HepG2 (cell line): ENCODE data around the gene SDC3. TPM values are rescaled to one million over a fixed set of nuclear protein-coding genes. Genes with fewer than 3 reads are reported as not detected.

Experiments used
- DZIP1 ChIP-seq: sonication (generic); formaldehyde crosslinking; IDR thresholded peaks from 2 replicates; pipeline ENCODE4 v1.5.0; 2020; ENCODE audit warnings: mild to moderate bottlenecking, missing genetic modification reagents
- GABPA ChIP-seq, 2 experiments: IDR thresholded peaks; 2 replicates each; pipeline ENCODE4 v1.6.1; 2011 to 2016; ENCODE audit warnings: low read depth in 2 of 2, low read length in 1 of 2, missing biosample characterization in 1 of 2, missing genetic modification characterization in 1 of 2
- HNF4A ChIP-seq: sonication (generic); formaldehyde crosslinking; IDR thresholded peaks from 2 replicates; pipeline ENCODE4 v1.4.0; 2020; ENCODE audit warnings: missing genetic modification reagents
- HNF4G ChIP-seq, 2 experiments: sonication (generic) in 1 of 2; formaldehyde crosslinking in 1 of 2; IDR thresholded peaks; 2 replicates each; pipeline versions ENCODE4 v1.4.0 to v1.6.1; 2011 to 2020; ENCODE audit warnings: borderline replicate concordance in 2 of 2, low read depth in 2 of 2, mild to moderate bottlenecking in 2 of 2, low read length in 1 of 2, missing genetic modification reagents in 1 of 2, moderate library complexity in 1 of 2
- KAT2B ChIP-seq: fragments of 150-350 bp; IDR thresholded peaks from 2 replicates; pipeline ENCODE4 v1.6.1; 2014; ENCODE audit warnings: low read depth, low read length, borderline replicate concordance
- NR2F6 ChIP-seq, 2 experiments: IDR thresholded peaks; 2 replicates each; pipeline ENCODE4 v1.6.1; 2016; ENCODE audit warnings: antibody characterized with exemption in 1 of 2, mild to moderate bottlenecking in 1 of 2
- PHF5A ChIP-seq: IDR thresholded peaks from one replicate; pipeline ENCODE4 v1.6.1; 2018; ENCODE audit warnings: low read depth, missing genetic modification reagents; ENCODE audit not compliant: unreplicated experiment
- POLR2AphosphoS2 ChIP-seq: IDR thresholded peaks from 2 replicates; pipeline ENCODE4 v1.6.1; 2011; ENCODE audit warnings: low read depth, low read length, improper control_type of control experiment
- POLR2G ChIP-seq: fragments of 200-400 bp; formaldehyde crosslinking; IDR thresholded peaks from 2 replicates; pipeline ENCODE4 v1.6.1; 2018; ENCODE audit warnings: mild to moderate bottlenecking, low read depth, low read length, moderate library complexity
- RARA ChIP-seq: IDR thresholded peaks from 2 replicates; pipeline ENCODE4 v1.6.1; 2016; ENCODE audit warnings: missing genetic modification reagents, missing compliant biosample characterization
- SMAD1 ChIP-seq: sonication (generic); formaldehyde crosslinking; IDR thresholded peaks from 2 replicates; pipeline ENCODE4 v1.4.0; 2020; ENCODE audit warnings: missing genetic modification reagents, low read depth, mild to moderate bottlenecking, borderline replicate concordance
- U2AF1 ChIP-seq: fragments of 200-400 bp; formaldehyde crosslinking; optimal IDR thresholded peaks from 2 replicates; pipeline ENCODE3; 2017; ENCODE audit warnings: mild to moderate bottlenecking, low read depth, low read length
- ZNF101 ChIP-seq: sonication (generic); formaldehyde crosslinking; IDR thresholded peaks from 2 replicates; pipeline ENCODE4 v1.4.0; 2020; ENCODE audit warnings: mild to moderate bottlenecking, low read depth, missing genetic modification reagents, borderline replicate concordance
- ZNF232 ChIP-seq: sonication (generic); formaldehyde crosslinking; IDR thresholded peaks from 2 replicates; pipeline ENCODE4 v1.4.0; 2020; ENCODE audit warnings: missing genetic modification reagents, borderline replicate concordance
- ZNF615 ChIP-seq: sonication (generic); formaldehyde crosslinking; IDR thresholded peaks from 2 replicates; pipeline ENCODE4 v1.5.0; 2020; ENCODE audit warnings: mild to moderate bottlenecking, missing genetic modification reagents, borderline replicate concordance
- ZNF879 ChIP-seq: sonication (generic); formaldehyde crosslinking; IDR thresholded peaks from 2 replicates; pipeline ENCODE4 v1.8.1; 2023; ENCODE audit warnings: missing genetic modification reagents
- polyA plus RNA-seq, 8 experiments: library from polyadenylated mRNA; depleted of rRNA in 3 of 8; stranded (reverse) in 7 of 8; unstranded in 1 of 8; fragments of >200 nt; fragmentation: Illumina TruSeq in 4 of 8; extraction: Trizol in 4 of 8; gene quantifications; 2 replicates each; pipeline versions ENCODE4 v1.2.1 to v1.2.3, GENCODE V29; 2011 to 2016; ENCODE audit warnings: low read depth in 4 of 8, missing spikeins in 1 of 8, mixed read lengths in 1 of 8; ENCODE audit not compliant: insufficient read depth in 1 of 8
- total RNA-seq, 5 experiments: library from RNA; depleted of rRNA; stranded (reverse); fragments of >200 nt; fragmentation: Illumina TruSeq; extraction: Trizol; gene quantifications; 2 replicates each; pipeline ENCODE4 v1.2.3, GENCODE V29; 2016; ENCODE audit warnings: low read depth in 1 of 5
- TF ChIP-seq, protein P1 (sequence below): IDR thresholded peaks from 2 replicates; pipeline ENCODE4 v1.4.0; 2020; ENCODE audit warnings: mild to moderate bottlenecking, missing genetic modification reagents
- TF ChIP-seq, protein P2 (sequence below): sonication (generic); formaldehyde crosslinking; IDR thresholded peaks from 2 replicates; pipeline ENCODE4 v1.8.1; 2023; ENCODE audit warnings: mild to moderate bottlenecking, missing genetic modification reagents

SDC3 gene
- total and polyA plus RNA-seq, 2 of the 13 experiments (the other 11 are each of a cell fraction or from before 2014, with no cell fraction given): 0.49 to 0.84 TPM

GRCh38 chr1:30929135-30929889 is 20.8 kb upstream of the SDC3 start (continued):
- no peak for TF ChIP-seq GABPA (IDR thresholded peaks at IDR 0.05; ENCODE audit: low read depth, low read length)
- no peak for TF ChIP-seq GABPA (CRISPR knock-in tag; IDR thresholded peaks at IDR 0.05; ENCODE audit: low read depth)
- TF ChIP-seq POLR2G: peak; percentile 39; the same call in 1 of the 2 replicates
- TF ChIP-seq NR2F6 (IDR thresholded peaks at IDR 0.05): peak; percentile 83
- peak; percentile 91 for TF ChIP-seq NR2F6 (CRISPR knock-in tag; IDR thresholded peaks at IDR 0.05)
- no peak for TF ChIP-seq KAT2B
- no peak for TF ChIP-seq DZIP1
- no peak for TF ChIP-seq HNF4G (IDR thresholded peaks at IDR 0.05; ENCODE audit: borderline replicate concordance, low read depth, low read length)
- TF ChIP-seq HNF4G (CRISPR knock-in tag; IDR thresholded peaks at IDR 0.05; ENCODE audit: borderline replicate concordance, low read depth): no peak
- TF ChIP-seq SMAD1: no peak
- TF ChIP-seq U2AF1: peak; percentile 33
- no peak for TF ChIP-seq ZNF879 (CRISPR knock-in tag)
- 0 out of 2 replicates have a peak, but pooled peaks have one; percentile 22 for TF ChIP-seq ZNF615 (CRISPR knock-in tag)
- TF ChIP-seq, protein P1, sequence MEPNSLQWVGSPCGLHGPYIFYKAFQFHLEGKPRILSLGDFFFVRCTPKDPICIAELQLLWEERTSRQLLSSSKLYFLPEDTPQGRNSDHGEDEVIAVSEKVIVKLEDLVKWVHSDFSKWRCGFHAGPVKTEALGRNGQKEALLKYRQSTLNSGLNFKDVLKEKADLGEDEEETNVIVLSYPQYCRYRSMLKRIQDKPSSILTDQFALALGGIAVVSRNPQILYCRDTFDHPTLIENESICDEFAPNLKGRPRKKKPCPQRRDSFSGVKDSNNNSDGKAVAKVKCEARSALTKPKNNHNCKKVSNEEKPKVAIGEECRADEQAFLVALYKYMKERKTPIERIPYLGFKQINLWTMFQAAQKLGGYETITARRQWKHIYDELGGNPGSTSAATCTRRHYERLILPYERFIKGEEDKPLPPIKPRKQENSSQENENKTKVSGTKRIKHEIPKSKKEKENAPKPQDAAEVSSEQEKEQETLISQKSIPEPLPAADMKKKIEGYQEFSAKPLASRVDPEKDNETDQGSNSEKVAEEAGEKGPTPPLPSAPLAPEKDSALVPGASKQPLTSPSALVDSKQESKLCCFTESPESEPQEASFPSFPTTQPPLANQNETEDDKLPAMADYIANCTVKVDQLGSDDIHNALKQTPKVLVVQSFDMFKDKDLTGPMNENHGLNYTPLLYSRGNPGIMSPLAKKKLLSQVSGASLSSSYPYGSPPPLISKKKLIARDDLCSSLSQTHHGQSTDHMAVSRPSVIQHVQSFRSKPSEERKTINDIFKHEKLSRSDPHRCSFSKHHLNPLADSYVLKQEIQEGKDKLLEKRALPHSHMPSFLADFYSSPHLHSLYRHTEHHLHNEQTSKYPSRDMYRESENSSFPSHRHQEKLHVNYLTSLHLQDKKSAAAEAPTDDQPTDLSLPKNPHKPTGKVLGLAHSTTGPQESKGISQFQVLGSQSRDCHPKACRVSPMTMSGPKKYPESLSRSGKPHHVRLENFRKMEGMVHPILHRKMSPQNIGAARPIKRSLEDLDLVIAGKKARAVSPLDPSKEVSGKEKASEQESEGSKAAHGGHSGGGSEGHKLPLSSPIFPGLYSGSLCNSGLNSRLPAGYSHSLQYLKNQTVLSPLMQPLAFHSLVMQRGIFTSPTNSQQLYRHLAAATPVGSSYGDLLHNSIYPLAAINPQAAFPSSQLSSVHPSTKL (CRISPR knock-in tag): peak; percentile 24; the same call in 1 of the 2 replicates
- no peak for TF ChIP-seq PHF5A (CRISPR knock-in tag)
- no peak for TF ChIP-seq ZNF232 (CRISPR knock-in tag)
- TF ChIP-seq POLR2AphosphoS2: 0 out of 2 replicates have a peak, but pooled peaks have one; percentile 56
- peak; percentile 52 for TF ChIP-seq HNF4A
- TF ChIP-seq ZNF101 (CRISPR knock-in tag): no peak
- peak; percentile 80 for TF ChIP-seq RARA
- TF ChIP-seq, protein P2, sequence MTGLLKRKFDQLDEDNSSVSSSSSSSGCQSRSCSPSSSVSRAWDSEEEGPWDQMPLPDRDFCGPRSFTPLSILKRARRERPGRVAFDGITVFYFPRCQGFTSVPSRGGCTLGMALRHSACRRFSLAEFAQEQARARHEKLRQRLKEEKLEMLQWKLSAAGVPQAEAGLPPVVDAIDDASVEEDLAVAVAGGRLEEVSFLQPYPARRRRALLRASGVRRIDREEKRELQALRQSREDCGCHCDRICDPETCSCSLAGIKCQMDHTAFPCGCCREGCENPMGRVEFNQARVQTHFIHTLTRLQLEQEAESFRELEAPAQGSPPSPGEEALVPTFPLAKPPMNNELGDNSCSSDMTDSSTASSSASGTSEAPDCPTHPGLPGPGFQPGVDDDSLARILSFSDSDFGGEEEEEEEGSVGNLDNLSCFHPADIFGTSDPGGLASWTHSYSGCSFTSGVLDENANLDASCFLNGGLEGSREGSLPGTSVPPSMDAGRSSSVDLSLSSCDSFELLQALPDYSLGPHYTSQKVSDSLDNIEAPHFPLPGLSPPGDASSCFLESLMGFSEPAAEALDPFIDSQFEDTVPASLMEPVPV (CRISPR knock-in tag): no peak
